B cell (primary cell): ENCODE results near the gene NFKBIA. TPM values are rescaled to one million over a fixed set of nuclear protein-coding genes. Genes with fewer than 3 reads are reported as not detected.

Experiments used
- polyA plus RNA-seq: library from polyadenylated mRNA; depleted of rRNA; stranded (reverse); fragments of >200 nt; gene quantifications from 2 replicates; pipeline ENCODE4 v1.2.3, GENCODE V29; 2012
- total RNA-seq, 2 donors: library from RNA; stranded (reverse); fragments of 120-200 nt in 1 of 2; gene quantifications; 1 replicate in 1 of 2; 2 replicates in 1 of 2; pipeline versions ENCODE4 v1.2.3 to v1.2.4, GENCODE V29; 2013 to 2022

NFKBIA gene
- total and polyA plus RNA-seq, 2 donors (not counting 1 experiment from before 2014, with no cell fraction given) = 308 to 3,195 TPM

Other genes starting within 250 kb of the NFKBIA start
- gene PSMA6, start 112.4 kb downstream of the NFKBIA start, total RNA-seq = 70.6 and 86.8 TPM in 2 replicates
- gene PSMA6, start 112.4 kb downstream of the NFKBIA start, polyA plus RNA-seq = 47.0 and 59.0 TPM in 2 replicates
- gene INSM2, start 129.4 kb upstream of the NFKBIA start, total RNA-seq = not detected in 2 replicates
- gene INSM2, start 129.4 kb upstream of the NFKBIA start, polyA plus RNA-seq = not detected in 2 replicates